Neural progenitor cell (in vitro differentiated cells): ENCODE data around the gene RHOJ. TPM values are rescaled to one million over a fixed set of nuclear protein-coding genes. Genes with fewer than 3 reads are reported as not detected.

ENCODE experiments used
- DNase-seq: peaks from one replicate; pipeline ENCODE4 v3.0.0-alpha.2; 2016; ENCODE audit warnings: low spot score
- H2AFZ ChIP-seq: fragments of 200-600 bp; sonication (generic); replicated peaks from 2 replicates; pipeline ENCODE4 v1.6.1; 2016; ENCODE audit warnings: antibody characterized with exemption
- H3F3A ChIP-seq: fragments of 200-600 bp; sonication (generic); 2 replicates; pipeline ENCODE4 v1.6.1; 2016; ENCODE audit warnings: antibody characterized with exemption, low read depth
- H3K27ac ChIP-seq: fragments of 200-600 bp; sonication (generic); 2 replicates; pipeline ENCODE4 v1.5.1; 2016; ENCODE audit warnings: mild to moderate bottlenecking
- H3K27me3 ChIP-seq: fragments of 200-600 bp; sonication (generic); 2 replicates; pipeline ENCODE4 v1.6.1; 2016; ENCODE audit warnings: mild to moderate bottlenecking, moderate library complexity
- H3K36me3 ChIP-seq: fragments of 200-600 bp; sonication (generic); 2 replicates; pipeline ENCODE4 v1.5.1; 2016
- H3K4me1 ChIP-seq: fragments of 200-600 bp; sonication (generic); 2 replicates; pipeline ENCODE4 v1.6.1; 2016; ENCODE audit warnings: mixed run types
- H3K4me2 ChIP-seq: fragments of 200-600 bp; sonication (generic); 2 replicates; pipeline ENCODE4 v1.6.1; 2016
- H3K4me3 ChIP-seq: fragments of 200-600 bp; sonication (generic); 2 replicates; pipeline ENCODE4 v1.5.1; 2016
- H3K79me2 ChIP-seq: fragments of 200-600 bp; sonication (generic); 2 replicates; pipeline ENCODE4 v1.6.1; 2016; ENCODE audit warnings: low read depth
- H3K9ac ChIP-seq: fragments of 200-600 bp; sonication (generic); 2 replicates; pipeline ENCODE4 v1.6.1; 2016
- H3K9me3 ChIP-seq: fragments of 200-600 bp; sonication (generic); 2 replicates; pipeline ENCODE4 v1.5.1; 2016; ENCODE audit warnings: low read depth
- H4K20me1 ChIP-seq: fragments of 200-600 bp; sonication (generic); 2 replicates; pipeline ENCODE4 v1.6.1; 2016; ENCODE audit warnings: low read depth
- H3K27ac Mint-ChIP-seq: 3 replicates; pipeline ENCODE4 v1.8.0; 2021; ENCODE audit warnings: mixed read lengths
- H3K27me3 Mint-ChIP-seq: 2 replicates; pipeline ENCODE4 v1.8.0; 2022; ENCODE audit warnings: low read depth, mild to moderate bottlenecking, inconsistent platforms, moderate library complexity, mixed read lengths; ENCODE audit not compliant: insufficient read depth
- H3K36me3 Mint-ChIP-seq: 3 replicates; pipeline ENCODE4 v1.8.0; 2021; ENCODE audit warnings: mixed read lengths
- H3K4me1 Mint-ChIP-seq: 3 replicates; pipeline ENCODE4 v1.8.0; 2021; ENCODE audit warnings: mixed read lengths
- H3K4me3 Mint-ChIP-seq: 3 replicates; pipeline ENCODE4 v1.8.0; 2021; ENCODE audit warnings: mild to moderate bottlenecking, moderate library complexity, mixed read lengths
- H3K9me3 Mint-ChIP-seq: 3 replicates; pipeline ENCODE4 v1.8.0; 2020; ENCODE audit warnings: mixed read lengths
- CTCF ChIP-seq: fragments of 200-600 bp; sonication (generic); IDR thresholded peaks from 2 replicates; pipeline ENCODE4 v1.5.1; 2017; ENCODE audit warnings: antibody characterized with exemption, mild to moderate bottlenecking
- EZH2 ChIP-seq: fragments of 200-600 bp; sonication (generic); IDR thresholded peaks from 2 replicates; pipeline ENCODE4 v1.6.1; 2017; ENCODE audit warnings: antibody characterized with exemption, mild to moderate bottlenecking, moderate library complexity
- EZH2phosphoT487 ChIP-seq: fragments of 200-600 bp; sonication (generic); IDR thresholded peaks from 2 replicates; pipeline ENCODE4 v1.6.1; 2017; ENCODE audit warnings: antibody characterized with exemption
- total RNA-seq: library from RNA; depleted of rRNA; stranded (reverse); fragments of >200 nt; gene quantifications from 2 replicates; pipeline ENCODE4 v1.2.3, GENCODE V29; 2015; ENCODE audit warnings: low replicate concordance

The RHOJ gene
- total RNA-seq, 1 donor from 2014 or later, result not detected

GRCh38 chr14:63174760-63175191, 29.5 kb upstream of the RHOJ start:
- H3K27ac ChIP-seq, result no peak overlapping the region
- no peaks in the 10 kb centered on the region for H3K79me2 ChIP-seq
- no peaks in the 10 kb centered on the region for H3K36me3 ChIP-seq
- DNase-seq, result peak; percentile 75
- Mint-ChIP-seq H3K9me3 (peaks cover 2% of the 10 kb centered on the region), H3K4me1 (no peaks in the 10 kb centered on the region), H3K36me3 (no peaks in the 10 kb centered on the region), H3K4me3 (no peak overlapping the region), H3K27me3 (peaks cover 4% of the 10 kb centered on the region), H3K27ac (no peak overlapping the region)
- H2AFZ ChIP-seq, result peak overlapping the region; percentile 11
- H4K20me1 ChIP-seq, result no peaks in the 10 kb centered on the region
- no peak overlapping the region for H3K9ac ChIP-seq
- TF ChIP-seq CTCF (peak; percentile 96), EZH2phosphoT487 (no peak), EZH2 (no peak)
- no peak overlapping the region for H3K4me2 ChIP-seq
- no peaks in the 10 kb centered on the region for H3F3A ChIP-seq
- H3K4me3 ChIP-seq, result no peak overlapping the region
- no peaks in the 10 kb centered on the region for H3K9me3 ChIP-seq
- no peaks in the 10 kb centered on the region for H3K27me3 ChIP-seq
- H3K4me1 ChIP-seq, result no peaks in the 10 kb centered on the region

- Histone ChIP-seq H3K9me3 (no peaks in the 10 kb centered on the region), H3K27ac (no peak overlapping the region), H3K9ac (no peak overlapping the region), H2AFZ (no peak overlapping the region), H3K4me2 (no peak overlapping the region), H3K4me1 (no peaks in the 10 kb centered on the region), H3K79me2 (no peaks in the 10 kb centered on the region), H3K27me3 (no peaks in the 10 kb centered on the region), H3K4me3 (no peak overlapping the region), H3F3A (no peaks in the 10 kb centered on the region), H3K36me3 (no peaks in the 10 kb centered on the region), H4K20me1 (no peaks in the 10 kb centered on the region)
- TF ChIP-seq EZH2 (no peak), EZH2phosphoT487 (no peak), CTCF (no peak)
- no peak overlapping the region for H3K4me3 Mint-ChIP-seq
- H3K36me3 Mint-ChIP-seq, result no peaks in the 10 kb centered on the region
- H3K9me3 Mint-ChIP-seq, result no peaks in the 10 kb centered on the region
- no peaks in the 10 kb centered on the region for H3K4me1 Mint-ChIP-seq
- DNase-seq, result no peak
- peaks cover 4% of the 10 kb centered on the region for H3K27me3 Mint-ChIP-seq
- H3K27ac Mint-ChIP-seq, result no peak overlapping the region
These were observed 28.7 kb upstream of the RHOJ start for GRCh38 chr14:63175531-63175930.

GRCh38 chr14:63178912-63179311, 25.3 kb upstream of the RHOJ start:
- Histone ChIP-seq H3K9ac (no peak overlapping the region), H3K4me1 (no peaks in the 10 kb centered on the region), H3K4me3 (no peak overlapping the region), H3K27me3 (no peaks in the 10 kb centered on the region), H4K20me1 (no peaks in the 10 kb centered on the region), H2AFZ (no peak overlapping the region), H3F3A (no peaks in the 10 kb centered on the region), H3K4me2 (no peak overlapping the region), H3K27ac (no peak overlapping the region), H3K9me3 (no peaks in the 10 kb centered on the region), H3K36me3 (no peaks in the 10 kb centered on the region), H3K79me2 (no peaks in the 10 kb centered on the region)
- Mint-ChIP-seq H3K27ac (no peak overlapping the region), H3K9me3 (peaks cover 2% of the 10 kb centered on the region), H3K36me3 (no peaks in the 10 kb centered on the region), H3K4me1 (no peaks in the 10 kb centered on the region), H3K4me3 (no peak overlapping the region), H3K27me3 (peaks cover 4% of the 10 kb centered on the region)
- TF ChIP-seq EZH2 (no peak), CTCF (no peak)
- DNase-seq, result no peak
